SK-N-SH (cell line): ENCODE measurements around the gene EP400. TPM values are rescaled to one million over a fixed set of nuclear protein-coding genes. Genes with fewer than 3 reads are reported as not detected.

Experiments
- CTCF ChIA-PET: fragments of 300-600, 350-600 bp; formaldehyde crosslinking; extraction: SDS; loops from one replicate; lab custom pipeline; 2021; lab: Yijun Ruan, JAX
- POLR2A ChIA-PET: fragments of 350-600 bp; sonication (Branson Sonifier 250); formaldehyde crosslinking; extraction: SDS; loops from one replicate; lab custom pipeline; 2020; ENCODE audit warnings: antibody characterized with exemption, inconsistent platforms; lab: Yijun Ruan, JAX
- DNase-seq: peaks from one replicate; pipeline ENCODE4 v3.0.0; 2012
- H2AFZ ChIP-seq: fragments of 200-600 bp; sonication (generic); 2 replicates; pipeline ENCODE4 v1.8.1; 2016; ENCODE audit warnings: antibody characterized with exemption, mild to moderate bottlenecking, low read depth
- H3F3A ChIP-seq: fragments of 200-600 bp; sonication (generic); replicated peaks from 2 replicates; pipeline ENCODE3; 2016; ENCODE audit warnings: antibody characterized with exemption, mild to moderate bottlenecking; ENCODE audit not compliant: insufficient read depth
- H3K27ac ChIP-seq, 2 experiments: fragments of 200-500 bp in 1 of 2; fragments of 200-600 bp in 1 of 2; sonication (Bioruptor generic) in 1 of 2; sonication (generic), shearing (Covaris generic) in 1 of 2; 2 replicates each; pipeline versions ENCODE4 v1.5.1 to v1.6.1; 2014 to 2016; ENCODE audit warnings: low read depth in 2 of 2, inconsistent platforms in 1 of 2, low read length in 1 of 2, mild to moderate bottlenecking in 1 of 2, mixed read lengths in 1 of 2
- H3K27me3 ChIP-seq: fragments of 200-600 bp; sonication (generic), shearing (Covaris generic); 2 replicates; pipeline ENCODE4 v1.6.1; 2016; ENCODE audit warnings: mixed run types; ENCODE audit not compliant: insufficient read depth
- H3K36me3 ChIP-seq, 2 experiments: fragments of 200-500 bp in 1 of 2; fragments of 200-600 bp in 1 of 2; sonication (Bioruptor generic) in 1 of 2; sonication (generic) in 1 of 2; replicated peaks in 1 of 2; 2 replicates each; pipeline versions ENCODE3 to v1.5.1; 2014 to 2016; ENCODE audit warnings: low read length in 1 of 2, mild to moderate bottlenecking in 1 of 2; ENCODE audit not compliant: insufficient read depth in 2 of 2, control insufficient read depth in 1 of 2
- H3K4me1 ChIP-seq, 2 experiments: fragments of 200-500 bp in 1 of 2; fragments of 200-600 bp in 1 of 2; sonication (Bioruptor generic) in 1 of 2; sonication (generic), shearing (Covaris generic) in 1 of 2; 2 replicates each; pipeline versions ENCODE4 v1.5.1 to v1.6.1; 2014 to 2016; ENCODE audit warnings: low read depth in 1 of 2, low read length in 1 of 2, mixed run types in 1 of 2; ENCODE audit not compliant: insufficient read depth in 2 of 2, control insufficient read depth in 1 of 2
- H3K4me2 ChIP-seq: fragments of 200-600 bp; sonication (generic), shearing (Covaris generic); 2 replicates; pipeline ENCODE4 v1.6.1; 2017; ENCODE audit warnings: mixed run types
- H3K4me3 ChIP-seq, 2 experiments: fragments of 200-500 bp in 1 of 2; fragments of 200-600 bp in 1 of 2; sonication (Bioruptor generic) in 1 of 2; sonication (generic), shearing (Covaris generic) in 1 of 2; 2 replicates each; pipeline versions ENCODE4 v1.5.1 to v1.8.1; 2014 to 2016; ENCODE audit warnings: low read depth in 2 of 2, inconsistent platforms in 1 of 2, low read length in 1 of 2, mild to moderate bottlenecking in 1 of 2, mixed read lengths in 1 of 2, moderate library complexity in 1 of 2
- H3K79me2 ChIP-seq: fragments of 200-600 bp; sonication (generic); 2 replicates; pipeline ENCODE4 v1.8.1; 2017; ENCODE audit warnings: mild to moderate bottlenecking; ENCODE audit not compliant: insufficient read depth
- H3K9ac ChIP-seq: fragments of 200-600 bp; sonication (generic); 2 replicates; pipeline ENCODE4 v1.6.1; 2017; ENCODE audit warnings: mixed run types
- H3K9me2 ChIP-seq: fragments of 200-600 bp; sonication (generic); 2 replicates; pipeline ENCODE4 v1.6.1; 2017; ENCODE audit warnings: mixed run types
- H3K9me3 ChIP-seq: fragments of 200-600 bp; sonication (generic); 2 replicates; pipeline ENCODE4 v1.6.1; 2017; ENCODE audit warnings: mixed run types, mild to moderate bottlenecking, moderate library complexity
- H4K20me1 ChIP-seq: fragments of 200-600 bp; sonication (generic); 2 replicates; pipeline ENCODE4 v1.6.1; 2017; ENCODE audit warnings: mild to moderate bottlenecking, mixed run types; ENCODE audit not compliant: insufficient read depth
- CTCF ChIP-seq: fragments of 200-600 bp; sonication (generic); IDR thresholded peaks from 2 replicates; pipeline ENCODE4 v1.6.1; 2017; ENCODE audit warnings: antibody characterized with exemption, mild to moderate bottlenecking, moderate library complexity
- FOXM1 ChIP-seq: IDR thresholded peaks from 2 replicates; pipeline ENCODE4 v1.4.0; 2012; ENCODE audit warnings: low read depth, mild to moderate bottlenecking
- IRF3 ChIP-seq: fragments of 150-350 bp; IDR thresholded peaks from 2 replicates; pipeline ENCODE4 v1.6.1; 2016; ENCODE audit warnings: mild to moderate bottlenecking, low read depth, low read length
- MEF2A ChIP-seq: IDR thresholded peaks from 2 replicates; pipeline ENCODE4 v1.4.0; 2012; ENCODE audit warnings: low read depth, borderline replicate concordance
- PBX3 ChIP-seq: IDR thresholded peaks from 2 replicates; pipeline ENCODE4; 2012
- REST ChIP-seq: IDR thresholded peaks from 2 replicates; pipeline ENCODE4 v1.6.1; 2012; ENCODE audit warnings: mild to moderate bottlenecking, low read depth, low read length, moderate library complexity
- RXRA ChIP-seq: IDR thresholded peaks from 2 replicates; pipeline ENCODE4 v1.4.0; 2012; ENCODE audit warnings: low read depth, mild to moderate bottlenecking, borderline replicate concordance
- SIN3A ChIP-seq: IDR thresholded peaks from 2 replicates; pipeline ENCODE4 v1.6.1; 2012; ENCODE audit warnings: low read depth, mild to moderate bottlenecking, low read length, moderate library complexity, borderline replicate concordance
- TEAD4 ChIP-seq: IDR thresholded peaks from 2 replicates; pipeline ENCODE4 v1.4.0; 2012; ENCODE audit warnings: mild to moderate bottlenecking, borderline replicate concordance; ENCODE audit not compliant: insufficient read depth
- USF2 ChIP-seq: fragments of 150-350 bp; IDR thresholded peaks from 2 replicates; pipeline ENCODE4 v1.6.1; 2017; ENCODE audit warnings: antibody characterized with exemption, low read length, low read depth, borderline replicate concordance
- ZBTB33 ChIP-seq: IDR thresholded peaks from 2 replicates; pipeline ENCODE4 v1.4.0; 2012; ENCODE audit warnings: low read depth, borderline replicate concordance
- WGBS: methylation state at CpG from one replicate; pipeline ENCODE4 v1.1.6; 2017; ENCODE audit warnings: low lambda C conversion rate; 5-methylcytosine and 5-hydroxymethylcytosine counted together
- polyA plus RNA-seq, 3 experiments: library from polyadenylated mRNA; depleted of rRNA; stranded (reverse); fragments of >200 nt; gene quantifications; 2 replicates each; pipeline ENCODE4 v1.2.3, GENCODE V29; 2012

EP400 gene
- polyA plus RNA-seq, 1 of the 3 experiments (the other 2 are of a cell fraction), result 7.0 TPM

- ChIA-PET CTCF (interaction anchor here (1.1 to 1.6 kb wide), 2 partner anchors 8 to 19 kb away, joined by 3 read pairs; no protein-coding TSS in a partner anchor), POLR2A (no interaction called here)
- H3K27me3 ChIP-seq, result no peaks in the 10 kb centered on the region
- no peak overlapping the region for H2AFZ ChIP-seq
- no peak overlapping the region for H3K9ac ChIP-seq
- H3K79me2 ChIP-seq, result no peaks in the 10 kb centered on the region
- no peak for DNase-seq
- H3K27ac ChIP-seq, result no peak overlapping the region
- no peaks in the 10 kb centered on the region for H4K20me1 ChIP-seq
- H3K4me3 ChIP-seq, result no peak overlapping the region; a peak in 1 of 4 replicates
- H3K9me3 ChIP-seq, result no peaks in the 10 kb centered on the region
- H3K36me3 ChIP-seq, result peaks cover 39 to 78% of the 10 kb centered on the region in 2 experiments
- no peaks in the 10 kb centered on the region for H3K9me2 ChIP-seq
- WGBS, result 89% methylated on average over 9 of the region's 15 CpGs
- H3K4me2 ChIP-seq, result no peak overlapping the region
- H3K4me1 ChIP-seq, result no peaks in the 10 kb centered on the region; a peak in 1 of 4 replicates
- H3F3A ChIP-seq, result peaks cover 5% of the 10 kb centered on the region
- TF ChIP-seq CTCF, result peak; percentile 52
- no peak for TF ChIP-seq PBX3
- TF ChIP-seq FOXM1, result no peak
Measured at GRCh38 chr12:132075026-132075713, 125.4 kb downstream of the EP400 start.

- CTCF ChIA-PET, result interaction anchor here (1.6 kb wide), 1 partner anchor 20 kb away, joined by 3 read pairs; no protein-coding TSS in a partner anchor
- H3K9me3 ChIP-seq, result no peaks in the 10 kb centered on the region
- no peak for DNase-seq
- peaks cover 5% of the 10 kb centered on the region for H3F3A ChIP-seq
- H3K36me3 ChIP-seq, result peaks cover 34 to 77% of the 10 kb centered on the region in 2 experiments
- H3K27ac ChIP-seq, result no peak overlapping the region
- no peaks in the 10 kb centered on the region for H3K9me2 ChIP-seq
- H3K4me3 ChIP-seq, result no peak overlapping the region
- no peaks in the 10 kb centered on the region for H3K79me2 ChIP-seq
- 89% methylated on average over 16 of the region's 16 CpGs for WGBS
- H2AFZ ChIP-seq, result no peak overlapping the region
- H4K20me1 ChIP-seq, result no peaks in the 10 kb centered on the region
- no peak overlapping the region for H3K4me2 ChIP-seq
- TF ChIP-seq RXRA (no peak), USF2 (no peak), ZBTB33 (no peak), SIN3A (no peak), IRF3 (no peak), MEF2A (no peak), TEAD4 (no peak), REST (no peak), FOXM1 (no peak)
- TF ChIP-seq, all 33 proteins: peak for 0
- no peaks in the 10 kb centered on the region; a peak in 1 of 4 replicates for H3K4me1 ChIP-seq
- H3K27me3 ChIP-seq, result no peaks in the 10 kb centered on the region
- POLR2A ChIA-PET, result no interaction called here
- H3K9ac ChIP-seq, result no peak overlapping the region
Measured at GRCh38 chr12:132075714-132076553, 126.2 kb downstream of the EP400 start.
